ENCODE measurements around the gene TRDN.
"Not testable (repeated sequence)": the region's sequence is repeated elsewhere in the genome, so short reads cannot be mapped to it uniquely, and the experiment has no call there.

Gene TRDN

DNA sequence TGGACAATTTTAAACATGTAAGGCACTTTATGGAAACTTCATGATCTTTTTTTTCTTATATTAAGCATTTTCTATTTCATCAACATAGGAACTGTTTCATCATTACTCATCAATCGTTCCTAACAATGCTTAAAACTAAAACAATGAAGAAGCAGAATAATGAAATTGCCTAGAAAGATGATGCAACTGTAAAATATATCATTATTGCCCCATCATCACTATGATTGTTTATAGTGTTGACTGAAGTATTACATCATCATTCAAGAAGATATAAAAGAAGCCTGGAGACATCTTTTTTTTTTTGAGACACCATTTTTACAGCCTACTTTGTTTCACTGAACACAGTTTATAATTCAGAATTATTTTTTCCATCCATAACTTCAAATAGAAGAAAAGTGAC is 147.2 kb downstream of the TRDN start:
- no peak for DNase-seq

DNA sequence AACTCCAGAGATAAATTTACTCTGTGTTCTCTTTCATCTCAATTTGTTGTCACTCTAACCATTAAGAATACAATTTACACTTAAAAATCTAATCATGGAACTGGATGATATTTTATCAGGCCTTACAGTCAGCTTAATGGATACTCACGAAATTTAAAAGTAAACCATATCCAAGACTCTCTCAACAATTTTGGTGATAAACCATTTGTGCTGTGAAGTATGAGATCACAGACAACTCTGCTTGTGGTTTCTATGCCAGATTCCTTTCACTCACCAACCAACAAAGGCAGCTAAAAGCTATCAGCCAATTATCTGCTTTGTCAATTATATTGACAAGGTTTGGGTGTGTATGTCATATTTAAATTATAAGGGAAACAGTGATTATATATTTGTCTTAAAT is 155.8 kb downstream of the TRDN start:
- no peak for DNase-seq

DNA sequence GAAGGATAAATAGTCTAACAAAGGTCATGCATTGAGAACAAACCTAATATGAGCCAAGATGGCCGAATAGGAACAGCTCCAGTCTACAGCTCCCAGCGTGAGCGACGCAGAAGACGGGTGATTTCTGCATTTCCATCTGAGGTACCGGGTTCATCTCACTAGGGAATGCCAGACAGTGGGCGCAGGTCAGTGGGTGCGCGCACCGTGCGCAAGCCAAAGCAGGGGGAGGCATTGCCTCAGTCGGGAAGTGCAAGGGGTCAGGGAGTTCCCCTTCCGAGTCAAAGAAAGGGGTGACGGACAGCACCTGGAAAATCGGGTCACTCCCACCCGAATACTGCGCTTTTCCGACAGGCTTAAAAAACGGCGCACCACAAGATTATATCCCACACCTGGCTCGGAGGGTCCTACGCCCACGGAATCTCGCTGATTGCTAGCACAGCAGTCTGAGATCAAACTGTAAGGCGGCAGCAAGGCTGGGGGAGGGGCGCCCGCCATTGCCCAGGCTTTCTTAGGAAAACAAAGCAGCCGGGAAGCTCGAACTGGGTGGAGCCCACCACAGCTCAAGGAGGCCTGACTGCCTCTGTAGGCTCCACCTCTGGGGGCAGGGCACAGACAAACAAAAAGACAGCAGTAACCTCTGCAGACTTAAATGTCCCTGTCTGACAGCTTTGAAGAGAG is 164.6 kb downstream of the TRDN start:
- not testable (repeated sequence) for DNase-seq

DNA sequence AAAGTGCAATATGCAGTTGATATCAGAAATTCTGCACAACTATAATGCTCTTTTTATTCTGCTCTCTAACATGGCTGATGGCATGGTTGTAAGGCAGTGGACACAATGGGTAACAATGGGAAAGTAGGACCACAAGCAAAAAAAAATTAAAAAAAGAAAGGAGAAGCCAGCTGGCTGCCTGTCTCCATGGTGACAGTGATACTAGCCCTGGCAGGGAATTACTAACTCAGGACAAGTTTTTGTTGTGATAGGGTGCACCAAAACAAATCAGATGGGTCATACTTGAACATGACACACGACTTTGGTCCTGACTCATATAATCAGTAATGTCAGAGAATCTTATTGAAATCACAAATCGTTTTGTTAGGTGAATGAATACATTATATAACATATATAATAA is 169.4 kb downstream of the TRDN start:
- DNase-seq: no peak

DNA sequence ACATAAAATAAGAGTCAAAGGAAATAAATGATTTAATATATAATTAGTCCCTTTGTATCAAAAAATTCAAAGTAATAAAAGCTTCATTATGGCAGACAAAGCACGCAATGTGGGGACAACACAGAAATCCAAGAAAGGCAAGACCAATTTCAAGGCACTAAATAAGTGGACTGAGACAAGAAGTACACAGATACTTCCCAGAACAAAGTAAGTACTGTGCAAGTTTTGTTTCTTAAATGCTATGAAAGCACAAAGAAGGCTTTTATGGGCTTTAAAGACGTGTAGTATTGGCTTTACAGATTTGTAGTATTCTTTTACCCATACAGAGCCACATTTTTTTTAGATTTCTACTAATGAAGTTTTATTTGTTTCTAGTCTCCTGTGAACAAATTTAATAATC is 174.6 kb downstream of the TRDN start:
- no peak for DNase-seq

GRCh38 chr6:123458218-123458617 is 178.5 kb downstream of the TRDN start:
- no peak for DNase-seq

DNA sequence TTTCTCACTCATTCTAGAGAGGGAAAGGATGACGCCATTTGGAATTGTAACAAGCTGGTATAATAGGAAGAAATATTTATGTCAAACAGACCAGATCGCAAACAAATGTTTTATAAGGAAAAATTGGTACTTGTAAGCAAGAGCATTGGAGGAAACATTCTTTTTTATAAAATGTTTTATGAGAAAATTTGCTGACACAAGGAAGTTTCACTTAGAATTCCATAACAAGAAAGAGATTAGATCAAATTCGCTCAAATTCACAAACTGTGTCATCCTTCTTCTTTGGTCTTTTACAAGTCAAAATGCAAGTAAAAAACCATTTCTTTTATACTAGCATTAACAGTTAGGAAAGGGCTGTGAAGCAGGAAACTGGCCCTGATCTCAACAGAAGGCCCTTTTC is 179.9 kb downstream of the TRDN start:
- DNase-seq: no peak

GRCh38 chr6:123454448-123454847 is 182.3 kb downstream of the TRDN start:
- DNase-seq: no peak

DNA sequence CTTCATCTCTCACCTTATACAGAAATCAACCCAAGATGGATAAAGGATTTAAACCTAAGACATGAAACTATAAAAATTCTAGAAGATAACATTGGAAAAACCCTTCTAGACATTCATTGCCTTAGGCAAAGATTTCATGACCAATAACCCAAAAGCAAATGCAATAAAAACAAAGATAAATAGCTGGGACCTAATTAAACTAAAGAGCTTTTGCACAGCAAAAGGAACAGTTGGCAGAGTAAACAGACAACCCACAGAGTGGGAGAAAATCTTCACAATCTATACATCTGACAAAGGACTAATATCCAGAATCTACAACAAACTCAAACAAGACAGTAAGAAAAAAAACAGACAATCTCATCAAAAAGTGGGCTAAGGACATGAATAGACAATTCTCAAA is 183.7 kb downstream of the TRDN start:
- not testable (repeated sequence) for DNase-seq

DNA sequence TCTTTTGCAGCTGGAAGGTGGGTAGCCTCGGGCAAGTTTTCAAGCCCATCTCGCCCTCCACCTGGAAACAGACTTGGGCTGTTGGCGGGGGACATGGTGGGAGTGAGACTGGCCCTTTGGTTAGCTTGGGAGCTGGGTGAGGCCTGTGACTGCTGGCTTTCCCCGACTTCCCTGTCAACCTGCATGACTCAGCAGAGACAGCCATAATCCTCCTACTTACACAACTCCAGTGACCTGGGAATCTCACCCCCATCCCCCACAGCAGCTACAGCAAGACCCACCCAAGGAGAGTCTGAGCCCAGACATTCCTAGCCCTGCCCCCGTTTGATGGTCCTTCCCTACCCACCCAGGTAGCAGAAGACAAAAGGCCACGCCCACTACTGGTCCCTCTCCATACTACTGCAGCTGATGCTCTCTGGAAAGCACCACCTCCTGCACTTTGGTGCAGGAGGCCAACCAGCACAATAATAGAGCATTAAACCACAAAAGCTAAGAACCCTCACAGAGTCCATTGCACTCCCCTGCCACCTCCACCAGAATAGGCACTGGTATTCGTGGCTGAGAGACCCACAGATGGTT is 188.4 kb downstream of the TRDN start:
- no peak for DNase-seq

DNA sequence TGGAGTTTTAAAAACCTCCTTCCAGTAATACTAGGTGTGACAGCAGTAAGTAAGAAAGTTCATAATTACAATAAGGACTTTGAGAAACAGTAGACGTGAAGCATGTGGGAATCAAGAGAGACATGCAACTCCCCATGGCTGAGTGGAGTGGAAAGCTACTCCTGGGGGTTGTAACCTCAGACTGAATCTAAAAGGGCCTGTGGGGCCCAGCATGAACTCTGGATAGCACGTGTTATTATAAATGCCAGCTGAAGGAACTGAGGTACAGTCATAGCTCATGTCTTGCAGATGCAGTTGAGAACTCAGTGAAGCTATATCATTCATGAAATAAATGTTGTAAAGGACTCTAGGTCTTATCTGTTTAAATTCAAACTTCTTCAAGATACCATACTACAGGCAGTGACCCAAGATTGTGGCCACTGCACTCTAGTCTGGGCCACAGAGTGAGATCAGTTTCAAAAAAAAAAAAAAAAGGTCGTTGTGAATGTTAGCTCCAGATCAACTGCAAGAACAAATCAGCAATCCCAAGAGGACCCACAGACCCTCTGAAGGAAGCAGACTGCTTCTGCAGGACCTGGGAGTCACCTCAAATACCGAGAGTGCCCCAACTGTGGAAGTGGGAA is 189.3 kb downstream of the TRDN start:
- DNase-seq: no peak

DNA sequence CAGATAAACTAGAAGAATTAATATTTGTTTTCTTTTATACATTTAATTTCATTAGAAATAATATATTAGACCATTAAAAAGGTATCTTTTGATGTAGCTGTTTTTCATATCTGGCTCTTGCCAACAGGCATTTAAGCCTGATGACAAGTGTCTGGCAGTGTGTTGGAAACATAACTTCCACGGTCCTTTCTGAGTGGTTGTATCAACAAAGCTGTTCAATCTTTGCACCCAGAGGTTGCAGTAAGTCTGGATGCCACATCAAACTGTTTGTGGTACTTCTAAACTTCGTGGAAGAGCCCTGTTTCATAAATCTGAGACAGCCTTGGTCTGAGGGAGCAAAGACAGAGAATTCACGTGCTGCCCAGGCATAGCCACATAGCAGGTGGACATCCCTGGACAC is 197.4 kb downstream of the TRDN start:
- no peak for DNase-seq

GRCh38 chr6:123434186-123434585 is 202.6 kb downstream of the TRDN start:
- no peak for DNase-seq

DNA sequence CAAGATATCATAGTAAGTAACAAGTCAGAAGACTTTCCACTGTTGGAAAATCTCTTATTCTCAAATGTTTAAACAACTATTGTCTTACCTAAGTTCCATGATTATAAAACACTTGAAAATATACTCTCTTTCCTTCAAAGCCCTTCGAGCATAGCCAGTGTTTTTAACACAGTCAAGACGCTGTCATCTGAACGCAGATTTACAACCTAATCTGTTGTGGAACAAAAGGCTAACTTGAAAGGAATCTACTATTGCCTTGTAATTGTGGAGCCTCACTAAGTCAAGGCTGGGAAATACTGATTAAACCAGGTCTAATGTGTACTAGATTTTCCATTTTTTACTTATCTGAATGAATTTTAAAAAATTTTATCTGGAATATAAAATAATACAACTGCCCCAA is 205.8 kb downstream of the TRDN start:
- no peak for DNase-seq

- no peak for DNase-seq
Measured at GRCh38 chr6:123427008-123427407, 209.7 kb downstream of the TRDN start.

- no peak for DNase-seq
Measured at GRCh38 chr6:123423130-123423529, 213.6 kb downstream of the TRDN start.

DNA sequence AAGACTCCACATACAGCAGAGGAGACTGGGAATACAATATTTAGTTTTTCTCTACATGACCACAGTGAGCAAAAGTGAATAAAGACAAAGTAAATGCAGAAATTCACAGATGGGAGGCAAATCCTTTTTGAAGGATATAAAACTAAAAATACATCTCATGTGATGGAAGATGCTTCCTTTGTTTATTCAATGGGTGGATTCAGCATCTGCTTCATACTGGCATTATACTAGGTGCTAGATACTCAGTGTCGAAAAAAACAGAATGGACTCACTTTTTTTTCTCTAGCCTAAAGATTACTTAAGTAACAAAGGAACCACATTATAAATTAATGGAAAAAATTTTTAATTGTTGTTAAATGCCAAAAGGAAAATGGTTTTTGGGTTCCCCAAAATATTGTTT is 216.2 kb downstream of the TRDN start:
- DNase-seq: no peak

GRCh38 chr6:123418071-123418470 is 218.7 kb downstream of the TRDN start:
- no peak for DNase-seq

GRCh38 chr6:123417535-123417934 is 219.2 kb downstream of the TRDN start:
- no peak for DNase-seq

- no peak for DNase-seq
Measured at GRCh38 chr6:123415844-123416468, 220.8 kb downstream of the TRDN start.

DNA sequence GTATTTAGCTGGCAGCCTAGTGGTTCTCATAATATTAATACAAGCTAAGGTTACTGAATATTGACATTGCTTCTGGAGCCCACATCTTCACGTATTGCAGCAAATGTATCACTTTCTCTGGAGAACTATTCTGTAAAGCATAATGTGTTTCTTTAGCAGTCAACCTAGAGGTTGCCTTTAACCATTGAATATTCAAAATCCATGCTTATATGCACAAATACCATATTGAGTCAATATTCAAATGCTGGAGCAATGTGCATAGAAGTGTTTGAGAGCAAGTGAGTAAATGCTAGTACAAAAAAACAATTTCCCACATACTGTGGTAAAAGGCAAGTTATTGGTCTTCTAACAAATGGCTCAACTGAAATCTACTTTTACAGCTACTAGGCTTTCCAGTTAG is 231.8 kb downstream of the TRDN start:
- DNase-seq: no peak

DNA sequence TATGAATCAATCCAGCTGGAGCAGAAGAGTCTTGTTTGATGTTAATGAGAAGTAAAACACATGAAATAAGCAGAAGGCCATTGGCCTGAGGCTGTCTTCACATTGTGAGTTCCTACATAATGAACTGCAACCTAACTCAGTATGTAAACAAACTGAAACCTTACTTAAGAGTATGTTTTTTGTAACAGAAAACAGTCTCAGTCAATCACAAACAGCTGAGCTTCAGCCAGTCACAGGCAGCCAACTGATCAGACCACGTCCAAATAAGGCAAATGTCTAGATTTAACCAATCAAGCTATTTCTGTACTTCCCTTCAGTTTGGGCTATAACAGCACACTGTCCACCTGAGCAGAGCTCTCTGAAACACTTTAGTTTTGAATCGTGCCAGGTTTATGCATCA is 234.7 kb downstream of the TRDN start:
- no peak for DNase-seq

DNA sequence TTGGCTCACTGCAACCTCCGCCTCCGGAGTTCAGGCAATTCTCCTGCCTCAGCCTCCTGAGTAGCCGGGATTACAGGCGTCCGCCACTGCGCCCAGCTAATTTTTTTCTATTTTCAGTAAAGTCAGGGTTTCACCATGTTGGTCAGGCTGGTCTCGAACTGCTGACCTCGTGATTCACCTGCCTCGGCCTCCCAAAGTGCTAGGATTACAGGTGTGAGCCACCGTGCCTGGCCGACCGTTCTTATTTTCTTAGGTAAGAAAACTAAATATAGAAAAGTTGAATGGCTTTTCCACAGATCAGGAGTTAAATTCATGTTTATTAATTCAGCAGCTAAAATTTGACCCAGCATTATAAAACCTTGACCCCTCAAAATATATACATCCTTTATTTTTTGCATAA is 238.7 kb downstream of the TRDN start:
- DNase-seq: no peak

GRCh38 chr6:123393331-123393730 is 243.4 kb downstream of the TRDN start:
- no peak for DNase-seq

All from bone marrow (tissue), 2 donors.